22Rv1 (cell line): Measurements from ENCODE around the gene EPHB1.

Experiments
- CTCF ChIP-seq: fragments of 450-650 bp; IDR thresholded peaks from 2 replicates; pipeline ENCODE4 v1.5.1; 2017; ENCODE audit warnings: mild to moderate bottlenecking
- ZFX ChIP-seq: fragments of 450-650 bp; IDR thresholded peaks from 2 replicates; pipeline ENCODE4 v1.6.1; 2017; ENCODE audit warnings: antibody characterized with exemption, borderline replicate concordance

GRCh38 chr3:134988666-134989065 is 193.6 kb downstream of the EPHB1 start:
- no peak for TF ChIP-seq CTCF
- TF ChIP-seq ZFX = no peak
